MM.1S (cell line): ENCODE results near the gene FPGS.

Experiments used
- CTCF ChIP-seq: fragments of 300-600 bp; sonication (generic); IDR thresholded peaks from 2 replicates; pipeline ENCODE4 v1.5.1; 2016; ENCODE audit warnings: antibody characterized with exemption, low read length, mixed read lengths
- EZH2 ChIP-seq: fragments of 300-600 bp; sonication (generic); optimal IDR thresholded peaks from 2 replicates; pipeline ENCODE3; 2017; ENCODE audit warnings: low read depth, mild to moderate bottlenecking, antibody characterized with exemption, low read length, mixed read lengths
- EZH2phosphoT487 ChIP-seq: fragments of 300-600 bp; sonication (generic); IDR thresholded peaks from 2 replicates; pipeline ENCODE4 v1.6.1; 2018; ENCODE audit warnings: antibody characterized with exemption, low read length

GRCh38 chr9:127808347-127809001 is 5.8 kb downstream of the FPGS start:
- TF ChIP-seq CTCF (no peak), EZH2phosphoT487 (no peak), EZH2 (no peak)
